ENCODE measurements around the gene ATF6.
A peak's percentile ranks its signal among the peaks of the same experiment; 100 is the strongest.
"Not testable (repeated sequence)": the region's sequence is repeated elsewhere in the genome, so short reads cannot be mapped to it uniquely, and the experiment has no call there.

Gene ATF6

GRCh38 chr1:161816201-161816600 is 50.1 kb downstream of the ATF6 start:
- no peak overlapping the region for H3K4me3 ChIP-seq (ENCODE audit: control insufficient read depth, low read depth, low read length)
- TF ChIP-seq, protein P1, sequence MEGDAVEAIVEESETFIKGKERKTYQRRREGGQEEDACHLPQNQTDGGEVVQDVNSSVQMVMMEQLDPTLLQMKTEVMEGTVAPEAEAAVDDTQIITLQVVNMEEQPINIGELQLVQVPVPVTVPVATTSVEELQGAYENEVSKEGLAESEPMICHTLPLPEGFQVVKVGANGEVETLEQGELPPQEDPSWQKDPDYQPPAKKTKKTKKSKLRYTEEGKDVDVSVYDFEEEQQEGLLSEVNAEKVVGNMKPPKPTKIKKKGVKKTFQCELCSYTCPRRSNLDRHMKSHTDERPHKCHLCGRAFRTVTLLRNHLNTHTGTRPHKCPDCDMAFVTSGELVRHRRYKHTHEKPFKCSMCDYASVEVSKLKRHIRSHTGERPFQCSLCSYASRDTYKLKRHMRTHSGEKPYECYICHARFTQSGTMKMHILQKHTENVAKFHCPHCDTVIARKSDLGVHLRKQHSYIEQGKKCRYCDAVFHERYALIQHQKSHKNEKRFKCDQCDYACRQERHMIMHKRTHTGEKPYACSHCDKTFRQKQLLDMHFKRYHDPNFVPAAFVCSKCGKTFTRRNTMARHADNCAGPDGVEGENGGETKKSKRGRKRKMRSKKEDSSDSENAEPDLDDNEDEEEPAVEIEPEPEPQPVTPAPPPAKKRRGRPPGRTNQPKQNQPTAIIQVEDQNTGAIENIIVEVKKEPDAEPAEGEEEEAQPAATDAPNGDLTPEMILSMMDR (conservative IDR thresholded peaks at IDR 0.05; ENCODE audit: control insufficient read depth, insufficient read depth, low read depth, low read length): no peak
- DNase-seq (ENCODE audit: low read depth): peak; percentile 62

GRCh38 chr1:161817176-161817730 is 51.1 kb downstream of the ATF6 start:
- H3K4me3 ChIP-seq (ENCODE audit: control insufficient read depth, low read depth, low read length): no peak overlapping the region
- peak; percentile 40 for DNase-seq (ENCODE audit: low read depth)
- TF ChIP-seq, protein P1 (conservative IDR thresholded peaks at IDR 0.05; ENCODE audit: control insufficient read depth, insufficient read depth, low read depth, low read length): no peak

GRCh38 chr1:161820914-161821313 is 54.8 kb downstream of the ATF6 start:
- no peak for DNase-seq (ENCODE audit: low read depth)
- TF ChIP-seq, protein P1 (conservative IDR thresholded peaks at IDR 0.05; ENCODE audit: control insufficient read depth, insufficient read depth, low read depth, low read length): no peak
- no peak overlapping the region for H3K4me3 ChIP-seq (ENCODE audit: control insufficient read depth, low read depth, low read length)

- no peak for DNase-seq (ENCODE audit: low read depth)
- TF ChIP-seq, protein P1 (conservative IDR thresholded peaks at IDR 0.05; ENCODE audit: control insufficient read depth, insufficient read depth, low read depth, low read length): no peak
- no peak overlapping the region for H3K4me3 ChIP-seq (ENCODE audit: control insufficient read depth, low read depth, low read length)
These were observed 58.5 kb downstream of the ATF6 start for GRCh38 chr1:161824618-161825017.

GRCh38 chr1:161825831-161826230 is 59.7 kb downstream of the ATF6 start:
- TF ChIP-seq, protein P1 (conservative IDR thresholded peaks at IDR 0.05; ENCODE audit: control insufficient read depth, insufficient read depth, low read depth, low read length): no peak
- H3K4me3 ChIP-seq (ENCODE audit: control insufficient read depth, low read depth, low read length): no peak overlapping the region
- DNase-seq (ENCODE audit: low read depth): no peak

- H3K4me3 ChIP-seq (ENCODE audit: control insufficient read depth, low read depth, low read length): no peak overlapping the region
- TF ChIP-seq, protein P1 (conservative IDR thresholded peaks at IDR 0.05; ENCODE audit: control insufficient read depth, insufficient read depth, low read depth, low read length): no peak
- no peak for DNase-seq (ENCODE audit: low read depth)
These were observed 60.4 kb downstream of the ATF6 start for GRCh38 chr1:161826478-161826877.

GRCh38 chr1:161827786-161828185 is 61.7 kb downstream of the ATF6 start:
- peak; percentile 29 for DNase-seq (ENCODE audit: low read depth)
- no peak overlapping the region for H3K4me3 ChIP-seq (ENCODE audit: control insufficient read depth, low read depth, low read length)
- TF ChIP-seq, protein P1 (conservative IDR thresholded peaks at IDR 0.05; ENCODE audit: control insufficient read depth, insufficient read depth, low read depth, low read length): no peak

GRCh38 chr1:161832299-161832907 is 66.3 kb downstream of the ATF6 start:
- H3K4me3 ChIP-seq (ENCODE audit: control insufficient read depth, low read depth, low read length); DNase-seq (ENCODE audit: low read depth): not testable (repeated sequence)
